ENCODE results near the gene DGKZ. TPM values are rescaled to one million over a fixed set of nuclear protein-coding genes. Genes with fewer than 3 reads are reported as not detected.

DGKZ gene
- total and polyA plus RNA-seq, 2 experiments from 2014 or later = 45.1 to 170 TPM

DNA sequence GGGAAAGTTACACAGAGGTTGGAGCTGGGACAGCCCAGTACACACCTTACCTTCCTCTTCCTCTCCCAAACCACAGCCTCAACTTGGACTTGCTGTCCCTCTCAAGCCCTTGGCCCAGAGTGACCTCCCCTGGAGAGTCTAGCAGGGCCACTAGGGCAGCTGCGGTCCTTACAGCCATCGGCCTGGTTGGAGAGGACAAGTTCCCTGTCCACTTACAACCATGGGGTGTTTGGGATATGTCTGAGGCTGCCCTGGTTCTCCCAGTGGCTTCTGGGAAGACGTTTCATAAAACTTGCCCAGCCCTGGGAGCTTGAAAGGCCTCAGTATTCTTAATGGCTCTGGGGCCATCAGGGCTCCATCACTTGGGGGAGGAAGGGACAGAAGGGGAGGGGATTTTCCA, 13.1 kb upstream of the DGKZ start:
- peaks cover 71% of the 10 kb centered on the region for H3K4me1 Mint-ChIP-seq
- Histone ChIP-seq H3K9me2 (ENCODE audit: insufficient read depth) (no peaks in the 10 kb centered on the region), H2AFZ (no peak overlapping the region), H3K27me3 (ENCODE audit: insufficient read depth) (peaks cover 60% of the 10 kb centered on the region), H3K79me2 (replicated peaks; ENCODE audit: insufficient read depth) (no peaks in the 10 kb centered on the region), H3K4me1 (ENCODE audit: insufficient read depth) (peaks cover 55% of the 10 kb centered on the region), H3K27ac (ENCODE audit: low read depth) (no peak overlapping the region), H3K36me3 (ENCODE audit: insufficient read depth) (no peaks in the 10 kb centered on the region; the same call in 1 of the 2 replicates), H3K4me2 (no peak overlapping the region), H4K20me1 (replicated peaks; ENCODE audit: insufficient read depth) (no peaks in the 10 kb centered on the region), H3K4me3 (0 out of 2 replicates have a peak overlapping the region, but pooled peaks have one; percentile 77), H3F3A (replicated peaks; ENCODE audit: low read depth) (peaks cover 23% of the 10 kb centered on the region; the same call in 1 of the 2 replicates)
- H3K36me3 Mint-ChIP-seq (ENCODE audit: low read depth) = peaks cover 4% of the 10 kb centered on the region; the same call in 2 of the 3 replicates
- no peak overlapping the region for H3K27ac Mint-ChIP-seq
- no peaks in the 10 kb centered on the region for H3K9me3 Mint-ChIP-seq
- peaks cover 61% of the 10 kb centered on the region for H3K27me3 Mint-ChIP-seq (ENCODE audit: insufficient read depth, low read depth, poor library complexity)
- no peak for DNase-seq (ENCODE audit: low spot score)
- no peak for ATAC-seq
- peak overlapping the region; percentile 73; the same call in 1 of the 3 replicates for H3K4me3 Mint-ChIP-seq
- no peak for TF ChIP-seq CTCF (conservative IDR thresholded peaks at IDR 0.05; ENCODE audit: low read depth in 2 of 2)
- no peak for TF ChIP-seq STAT1 (IDR thresholded peaks at IDR 0.05; ENCODE audit: unreplicated experiment)
- no peak for TF ChIP-seq POLR2AphosphoS5 (IDR thresholded peaks at IDR 0.05; ENCODE audit: low read depth)
- TF ChIP-seq JUNB (IDR thresholded peaks at IDR 0.05; ENCODE audit: unreplicated experiment) = no peak
- no peak for TF ChIP-seq CREB1 (CRISPR knock-in tag; IDR thresholded peaks at IDR 0.05; ENCODE audit: low read depth)
- TF ChIP-seq ETS1 (IDR thresholded peaks at IDR 0.05) = no peak
- TF ChIP-seq, protein P1, sequence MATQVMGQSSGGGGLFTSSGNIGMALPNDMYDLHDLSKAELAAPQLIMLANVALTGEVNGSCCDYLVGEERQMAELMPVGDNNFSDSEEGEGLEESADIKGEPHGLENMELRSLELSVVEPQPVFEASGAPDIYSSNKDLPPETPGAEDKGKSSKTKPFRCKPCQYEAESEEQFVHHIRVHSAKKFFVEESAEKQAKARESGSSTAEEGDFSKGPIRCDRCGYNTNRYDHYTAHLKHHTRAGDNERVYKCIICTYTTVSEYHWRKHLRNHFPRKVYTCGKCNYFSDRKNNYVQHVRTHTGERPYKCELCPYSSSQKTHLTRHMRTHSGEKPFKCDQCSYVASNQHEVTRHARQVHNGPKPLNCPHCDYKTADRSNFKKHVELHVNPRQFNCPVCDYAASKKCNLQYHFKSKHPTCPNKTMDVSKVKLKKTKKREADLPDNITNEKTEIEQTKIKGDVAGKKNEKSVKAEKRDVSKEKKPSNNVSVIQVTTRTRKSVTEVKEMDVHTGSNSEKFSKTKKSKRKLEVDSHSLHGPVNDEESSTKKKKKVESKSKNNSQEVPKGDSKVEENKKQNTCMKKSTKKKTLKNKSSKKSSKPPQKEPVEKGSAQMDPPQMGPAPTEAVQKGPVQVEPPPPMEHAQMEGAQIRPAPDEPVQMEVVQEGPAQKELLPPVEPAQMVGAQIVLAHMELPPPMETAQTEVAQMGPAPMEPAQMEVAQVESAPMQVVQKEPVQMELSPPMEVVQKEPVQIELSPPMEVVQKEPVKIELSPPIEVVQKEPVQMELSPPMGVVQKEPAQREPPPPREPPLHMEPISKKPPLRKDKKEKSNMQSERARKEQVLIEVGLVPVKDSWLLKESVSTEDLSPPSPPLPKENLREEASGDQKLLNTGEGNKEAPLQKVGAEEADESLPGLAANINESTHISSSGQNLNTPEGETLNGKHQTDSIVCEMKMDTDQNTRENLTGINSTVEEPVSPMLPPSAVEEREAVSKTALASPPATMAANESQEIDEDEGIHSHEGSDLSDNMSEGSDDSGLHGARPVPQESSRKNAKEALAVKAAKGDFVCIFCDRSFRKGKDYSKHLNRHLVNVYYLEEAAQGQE (IDR thresholded peaks at IDR 0.05; ENCODE audit: unreplicated experiment) = no peak
- TF ChIP-seq EZH2 (IDR thresholded peaks at IDR 0.05; ENCODE audit: low read depth, unreplicated experiment) = no peak

DNA sequence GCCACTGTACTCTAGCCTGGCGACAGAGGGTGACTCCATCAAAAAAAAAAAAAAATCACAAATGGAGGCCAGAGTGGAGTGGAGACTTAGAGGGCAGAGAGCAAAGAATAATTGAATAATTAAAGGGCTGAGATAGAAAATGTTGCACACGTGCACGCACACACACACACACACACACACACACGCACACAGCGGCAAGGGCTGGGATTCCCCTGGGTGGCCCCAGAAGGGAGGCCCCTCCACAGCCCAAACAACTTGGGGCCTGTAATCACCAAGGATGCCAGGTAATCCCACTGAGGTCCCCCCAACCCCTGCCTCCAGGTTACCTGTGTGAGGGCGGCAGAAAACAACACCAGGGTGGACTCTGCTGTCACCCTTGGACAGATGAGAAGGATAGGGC, 12.0 kb upstream of the DGKZ start:
- DNase-seq (ENCODE audit: low spot score) (no peak), ATAC-seq (no peak)
- no peak overlapping the region for H2AFZ ChIP-seq
- H3K27ac Mint-ChIP-seq = no peak overlapping the region
- H3K4me1 Mint-ChIP-seq = peaks cover 76% of the 10 kb centered on the region
- no peaks in the 10 kb centered on the region for H3K9me2 ChIP-seq (ENCODE audit: insufficient read depth)
- peaks cover 60% of the 10 kb centered on the region for H3K27me3 Mint-ChIP-seq (ENCODE audit: insufficient read depth, low read depth, poor library complexity)
- H3F3A ChIP-seq (replicated peaks; ENCODE audit: low read depth) = peaks cover 21% of the 10 kb centered on the region; the same call in 1 of the 2 replicates
- peak overlapping the region; percentile 25; the same call in 1 of the 3 replicates for H3K4me3 Mint-ChIP-seq
- H3K36me3 Mint-ChIP-seq (ENCODE audit: low read depth) = peaks cover 4% of the 10 kb centered on the region; the same call in 2 of the 3 replicates
- H3K4me2 ChIP-seq = peak overlapping the region; percentile 57
- peaks cover 50% of the 10 kb centered on the region for H3K27me3 ChIP-seq (ENCODE audit: insufficient read depth)
- no peaks in the 10 kb centered on the region for H4K20me1 ChIP-seq (replicated peaks; ENCODE audit: insufficient read depth)
- H3K27ac ChIP-seq (ENCODE audit: low read depth) = no peak overlapping the region
- peaks cover 58% of the 10 kb centered on the region for H3K4me1 ChIP-seq (ENCODE audit: insufficient read depth)
- H3K79me2 ChIP-seq (replicated peaks; ENCODE audit: insufficient read depth) = no peaks in the 10 kb centered on the region
- H3K9me3 Mint-ChIP-seq = no peaks in the 10 kb centered on the region
- no peak overlapping the region for H3K4me3 ChIP-seq
- H3K36me3 ChIP-seq (ENCODE audit: insufficient read depth) = no peaks in the 10 kb centered on the region; the same call in 1 of the 2 replicates
- TF ChIP-seq EZH2 (IDR thresholded peaks at IDR 0.05; ENCODE audit: low read depth, unreplicated experiment) (no peak), ZNF462 (CRISPR knock-in tag; IDR thresholded peaks at IDR 0.05) (no peak)

All from GM23338 (cell line).